CD4-positive, alpha-beta T cell treated with Interferon gamma for 1 hour (primary cell): ENCODE data around the gene TBC1D22A.

Source experiments
- DNase-seq: peaks from one replicate; pipeline ENCODE4 v3.0.0-alpha.2; 2020

The TBC1D22A gene

GRCh38 chr22:47019012-47019790, 256.8 kb downstream of the TBC1D22A start:
- no peak for DNase-seq

DNA sequence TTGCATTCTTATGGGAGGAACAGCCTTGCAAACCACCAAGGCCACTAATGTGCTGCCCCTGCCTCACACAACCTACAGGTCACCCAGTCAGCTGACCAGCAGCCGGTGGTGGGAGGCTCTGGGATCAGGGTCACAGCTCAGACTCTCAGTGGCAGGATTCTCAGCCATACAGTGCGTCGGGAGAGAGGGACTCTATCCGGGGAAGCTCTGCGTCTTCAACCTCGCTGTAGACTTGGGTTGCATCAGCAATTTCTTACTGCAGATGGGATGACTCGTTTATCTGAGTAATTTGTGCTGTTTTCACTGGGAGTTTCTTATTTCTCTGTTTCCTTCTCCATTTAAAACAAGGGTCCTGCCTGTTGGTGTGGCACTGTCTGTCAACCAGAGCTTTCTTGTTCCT, 257.7 kb downstream of the TBC1D22A start:
- no peak for DNase-seq

DNA sequence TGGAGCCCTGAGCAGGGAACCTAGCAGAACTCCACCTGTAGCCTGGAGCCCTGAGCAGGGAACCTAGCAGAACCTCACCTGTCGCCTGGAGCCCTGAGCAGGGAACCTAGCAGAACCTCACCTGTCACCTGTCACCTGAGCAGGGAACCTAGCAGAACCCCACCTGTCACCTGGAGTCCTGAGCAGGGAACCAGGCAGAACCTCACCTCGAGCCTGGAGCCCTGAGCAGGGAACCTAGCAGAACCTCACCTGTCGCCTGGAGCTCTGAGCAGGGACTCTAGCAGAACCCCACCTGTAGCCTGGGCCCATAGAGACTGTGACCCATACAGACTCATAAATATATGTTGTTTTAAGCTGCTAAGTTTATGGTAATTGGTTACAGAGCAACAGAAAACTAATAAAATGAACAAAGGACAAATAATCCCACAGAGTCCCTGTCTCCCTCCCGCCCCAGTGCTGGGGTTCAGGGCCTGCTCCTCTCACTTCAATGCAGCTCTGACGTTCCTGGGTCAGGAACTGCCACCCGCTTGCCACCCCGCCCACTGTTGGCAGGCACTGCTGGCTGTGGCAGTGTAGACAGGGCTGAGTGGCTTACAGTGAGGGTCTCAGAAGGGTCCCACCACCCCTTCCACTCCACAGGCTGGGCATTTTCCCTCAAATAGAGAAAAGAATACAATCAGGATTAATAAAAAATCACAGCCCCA, 259.1 kb downstream of the TBC1D22A start:
- DNase-seq = no peak

- DNase-seq = no peak
Observed at GRCh38 chr22:47022075-47022473, 259.6 kb downstream of the TBC1D22A start.

DNA sequence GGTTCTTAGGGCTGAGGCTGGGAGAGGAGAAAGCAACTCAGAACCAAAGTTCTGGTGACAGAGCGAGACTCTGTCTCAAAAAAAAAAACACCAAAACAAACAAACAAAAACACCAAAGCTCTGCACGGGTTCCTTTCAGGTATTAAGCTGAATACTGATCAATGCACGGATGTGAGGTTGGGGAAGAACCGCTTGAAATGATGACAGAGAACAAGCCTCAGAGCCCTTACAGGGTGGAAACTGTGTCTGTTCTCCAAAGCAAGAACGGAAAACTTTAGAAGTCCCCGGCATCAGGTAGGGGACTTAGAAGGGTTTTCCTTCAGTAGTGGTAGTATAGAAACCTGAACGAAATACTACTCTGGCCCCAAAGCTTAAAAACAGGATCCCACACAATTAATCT, 260.0 kb downstream of the TBC1D22A start:
- no peak for DNase-seq

- DNase-seq = no peak
Observed at GRCh38 chr22:47023871-47024270, 261.4 kb downstream of the TBC1D22A start.

GRCh38 chr22:47027766-47028165, 265.3 kb downstream of the TBC1D22A start:
- DNase-seq = no peak

DNA sequence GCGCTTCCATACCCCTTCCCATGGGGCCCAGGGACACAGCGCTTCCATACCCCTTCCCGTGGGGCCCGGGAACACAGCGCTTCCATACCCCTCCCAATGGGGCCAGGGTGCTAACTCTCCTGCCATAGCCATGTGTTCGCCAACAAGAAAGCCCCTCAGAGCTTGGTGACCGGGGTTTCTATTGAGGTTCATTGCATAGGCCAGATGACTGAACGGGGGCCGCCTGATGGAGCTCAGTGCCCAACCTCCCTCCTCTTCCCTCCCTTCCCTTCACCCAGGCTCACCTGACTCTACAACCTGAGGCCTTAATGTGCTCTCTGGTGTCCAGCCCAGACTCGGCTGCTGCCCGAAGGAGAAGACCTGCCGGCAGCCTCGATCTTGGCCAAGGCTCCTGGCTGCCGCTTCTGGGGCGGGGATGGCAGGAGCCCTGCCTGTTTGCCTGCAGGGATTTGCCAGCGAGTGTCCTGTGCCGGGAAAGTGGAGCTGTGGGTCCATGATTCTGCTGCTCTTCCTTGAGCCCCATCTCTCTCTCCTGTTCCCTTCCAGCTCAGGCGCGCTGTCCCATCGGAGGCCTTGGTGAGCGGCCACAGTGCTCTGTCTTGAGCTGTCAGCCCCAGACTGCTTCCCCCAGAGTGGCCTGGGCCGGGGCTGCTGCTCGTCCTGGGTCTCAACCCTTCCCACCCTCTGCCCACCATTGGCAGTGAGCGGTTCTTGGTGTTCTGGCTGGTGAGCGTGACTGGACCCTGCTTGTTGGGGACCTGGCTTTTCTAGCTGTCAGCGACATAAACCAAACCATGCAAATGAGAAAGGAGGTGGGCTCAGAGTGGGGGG, 267.0 kb downstream of the TBC1D22A start:
- DNase-seq = no peak

DNA sequence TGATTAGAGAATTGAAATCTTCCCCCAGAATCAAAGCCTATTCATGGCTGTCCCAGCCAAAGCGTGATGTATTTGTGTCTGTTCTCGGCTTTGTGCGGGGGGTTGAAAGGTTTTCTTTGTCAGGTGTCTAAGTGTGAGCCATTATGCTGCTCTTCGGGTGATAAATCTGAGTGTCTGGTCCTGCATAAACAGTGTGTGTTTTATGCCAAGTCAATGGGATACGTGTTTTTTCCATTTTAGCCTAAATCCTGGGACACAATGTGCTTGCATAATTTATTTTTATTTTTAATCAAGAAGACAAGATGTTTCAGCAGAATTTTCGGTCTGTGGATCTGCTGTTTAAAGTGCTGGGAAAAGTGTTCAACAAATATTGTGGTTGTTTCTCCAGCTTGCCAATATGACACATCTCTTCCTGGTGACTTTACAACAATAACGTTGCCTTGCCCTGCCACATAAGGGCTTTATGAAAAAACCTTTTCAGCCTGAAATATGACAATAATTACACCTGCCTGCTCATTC, 267.8 kb downstream of the TBC1D22A start:
- DNase-seq = no peak

DNA sequence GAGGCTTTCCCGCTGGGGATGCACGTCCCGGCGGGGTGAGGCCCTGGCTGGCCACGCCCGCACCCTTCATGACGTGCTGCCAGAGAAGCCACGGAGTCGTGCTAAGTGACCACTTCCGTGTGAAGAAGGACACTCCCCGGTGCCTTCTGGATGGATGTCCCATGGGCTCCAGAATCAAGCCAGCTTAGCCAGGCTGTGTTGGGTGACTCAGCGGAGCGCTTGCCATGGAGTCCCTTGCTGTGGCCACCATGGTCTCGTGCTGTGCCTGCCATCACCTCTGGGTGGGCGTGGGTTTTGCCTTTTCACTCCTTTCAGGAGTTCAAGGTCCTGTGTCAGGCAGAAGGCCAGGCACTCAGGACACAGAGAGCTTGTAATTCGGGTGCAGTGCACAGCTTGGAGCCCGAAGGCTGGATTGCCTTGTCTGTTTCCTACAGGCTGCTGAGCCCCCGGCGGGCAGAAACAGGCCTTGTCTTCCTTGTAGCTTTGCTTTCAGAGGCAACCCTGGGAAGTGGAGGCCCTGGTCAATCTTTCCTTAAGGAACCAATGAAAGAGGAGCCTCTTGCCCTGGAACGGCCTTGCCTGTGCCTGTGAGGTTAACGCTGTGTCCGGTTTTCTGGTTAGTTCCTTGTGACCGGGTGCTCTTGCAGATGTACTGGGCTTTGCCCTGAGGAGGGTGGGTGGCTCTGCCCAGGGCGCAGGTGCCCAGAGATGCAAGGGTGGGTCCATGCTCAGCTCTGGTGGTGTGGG, 268.6 kb downstream of the TBC1D22A start:
- DNase-seq = no peak

- DNase-seq = no peak
Observed at GRCh38 chr22:47031628-47031915, 269.1 kb downstream of the TBC1D22A start.

DNA sequence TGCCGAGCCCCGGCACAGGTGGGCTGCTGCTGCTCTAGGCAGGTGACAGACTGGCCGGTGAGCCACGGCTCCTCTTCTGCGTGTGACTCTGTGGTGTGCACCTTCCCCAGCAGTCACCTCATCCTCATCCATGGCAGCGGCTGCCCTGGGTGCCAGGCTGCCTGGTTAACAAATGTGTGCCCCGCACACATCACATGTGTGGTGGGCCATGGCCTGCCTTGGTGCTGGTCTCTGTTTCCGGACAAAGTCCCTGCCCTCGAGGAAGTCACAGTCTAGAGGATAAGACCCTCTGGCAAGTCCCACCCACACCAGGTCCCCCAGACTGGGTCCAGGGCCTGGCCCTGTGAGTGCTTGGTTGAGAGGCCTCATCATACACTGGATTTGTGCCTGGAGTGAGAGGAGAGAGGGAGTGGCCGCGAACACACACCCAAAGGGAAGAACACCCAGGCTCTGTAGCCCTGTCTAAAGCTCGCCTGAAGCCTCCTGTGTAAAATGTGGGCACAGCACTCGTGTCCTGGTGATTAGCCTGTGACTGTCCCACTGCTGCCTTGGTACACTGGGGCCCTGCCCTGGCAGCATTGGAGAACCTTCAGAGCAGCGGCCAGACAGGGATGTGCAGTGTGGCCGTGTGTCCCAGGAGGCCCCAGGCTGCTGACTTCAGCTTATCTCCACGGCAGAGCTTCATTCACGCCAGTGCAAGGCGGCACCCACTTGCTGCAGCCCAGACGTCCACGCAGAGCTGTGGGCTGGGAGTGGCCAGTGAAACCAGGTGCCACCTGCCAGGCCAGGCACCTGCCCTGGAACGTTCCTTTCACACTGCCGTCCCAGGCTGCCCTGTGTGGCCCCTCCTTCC, 269.9 kb downstream of the TBC1D22A start:
- no peak for DNase-seq

GRCh38 chr22:47032956-47033647, 270.7 kb downstream of the TBC1D22A start:
- DNase-seq = no peak

GRCh38 chr22:47033648-47034000, 271.2 kb downstream of the TBC1D22A start:
- no peak for DNase-seq

DNA sequence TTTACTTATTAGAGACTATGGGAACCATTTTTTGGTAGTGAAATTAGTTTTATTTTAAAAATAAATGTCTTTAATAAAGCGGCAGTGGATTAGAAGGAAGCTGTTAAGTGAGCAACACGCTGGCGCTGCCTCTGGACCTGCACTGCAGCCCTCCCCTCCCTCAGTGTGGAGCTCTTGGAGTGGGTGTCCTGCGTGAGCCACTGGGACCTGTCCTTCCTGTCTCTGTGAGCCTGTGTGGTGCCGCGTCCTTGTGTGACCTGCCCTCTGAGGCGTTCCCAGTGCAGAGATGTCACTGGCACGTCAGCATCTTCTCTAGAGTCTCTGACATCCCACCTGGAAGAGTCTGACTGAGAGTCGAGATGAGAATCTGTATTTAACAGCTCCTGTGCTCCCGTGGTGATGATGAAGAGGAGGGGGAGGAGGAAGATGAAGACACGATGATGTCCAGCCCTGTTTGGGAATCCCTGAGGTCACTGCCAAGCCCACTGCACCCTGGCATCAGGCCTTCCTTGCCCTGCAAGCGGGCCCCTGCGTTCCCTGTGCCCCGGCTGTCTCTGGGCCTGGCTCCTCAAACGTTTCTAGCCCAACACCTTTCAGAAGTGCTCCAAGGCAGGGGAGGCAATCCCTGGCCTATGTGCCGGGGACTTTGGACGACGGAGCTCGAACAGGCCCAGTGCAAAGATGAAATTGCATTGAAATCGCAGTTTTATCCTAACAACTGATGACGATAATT, 271.8 kb downstream of the TBC1D22A start:
- DNase-seq = no peak

- DNase-seq = no peak
Observed at GRCh38 chr22:47034905-47035419, 272.5 kb downstream of the TBC1D22A start.

- DNase-seq = no peak
Observed at GRCh38 chr22:47035425-47035881, 273.0 kb downstream of the TBC1D22A start.

DNA sequence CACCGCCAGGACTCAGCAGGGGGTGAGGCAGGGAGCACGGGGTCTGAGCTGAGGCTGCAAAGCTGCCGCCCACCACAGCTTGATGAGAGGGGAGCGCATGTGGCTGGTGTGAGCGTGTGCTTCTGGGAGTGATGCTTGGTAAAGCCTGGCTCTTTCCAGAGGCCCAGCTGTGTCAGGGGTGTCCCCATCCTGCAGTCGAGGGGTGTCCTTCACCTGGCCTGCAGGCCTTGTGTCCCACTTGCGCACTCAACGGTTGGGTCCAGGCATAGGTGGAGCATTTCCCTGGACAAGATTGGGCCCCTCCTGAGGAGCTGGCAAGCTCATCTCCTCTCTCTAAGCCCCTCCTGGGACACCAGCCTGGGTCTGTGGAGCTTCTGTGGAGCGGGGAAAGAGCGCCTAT, 273.9 kb downstream of the TBC1D22A start:
- no peak for DNase-seq

- DNase-seq = no peak
Observed at GRCh38 chr22:47036936-47037485, 274.6 kb downstream of the TBC1D22A start.
